K562 (cell line): Measurements from ENCODE around the gene MINDY3. TPM values are rescaled to one million over a fixed set of nuclear protein-coding genes. Genes with fewer than 3 reads are reported as not detected.

Experiments
- ATAC-seq: fragments of 200-7000 bp; cut with Tn5 transposase; 3 replicates; pipeline ENCODE4 v1.9.1; 2020; ENCODE audit warnings: moderate library complexity
- BruUV-seq: library from RNA; stranded (reverse); fragments of 400-500 nt; replicated peaks from 2 replicates; lab custom pipeline; 2021; lab: Mats Ljungman, UMichigan
- CTCF ChIA-PET: fragments of 300-600 bp; formaldehyde crosslinking; extraction: SDS; loops from one replicate; lab custom pipeline; 2021; ENCODE audit warnings: low intra/inter-chr PET ratio; lab: Yijun Ruan, JAX
- POLR2A ChIA-PET: fragments of 300-600, 350-650 bp; sonication (Branson Sonifier 250); formaldehyde crosslinking; extraction: SDS; loops from one replicate; lab custom pipeline; 2021; ENCODE audit warnings: antibody characterized with exemption, inconsistent platforms; lab: Yijun Ruan, JAX
- DNase-seq, 4 experiments: peaks; one replicate each; pipeline versions ENCODE4 v3.0.0 to v3.0.0-alpha.2; 2011 to 2018; ENCODE audit warnings: low spot score in 3 of 4, mixed read lengths in 3 of 4; ENCODE audit errors: extremely low read depth in 1 of 4
- FAIRE-seq: peaks from 2 replicates; lab custom pipeline; 2011; peaks lifted over from hg19 to GRCh38; lab: Jason Lieb, UNC
- H2AFZ ChIP-seq: 2 replicates; pipeline ENCODE4 v1.6.0; 2011; ENCODE audit warnings: low read depth, low read length, control low read depth, inconsistent platforms
- H3K27ac ChIP-seq: fragments of 200-600 bp; 3 replicates; pipeline ENCODE4 v1.8.0; 2011; ENCODE audit warnings: low read depth, mild to moderate bottlenecking, control low read depth, inconsistent platforms, low read length, moderate library complexity, mixed read lengths; ENCODE audit errors: extremely low read depth
- H3K27me3 ChIP-seq, 2 experiments: fragments of 300-600 bp in 1 of 2; 2 replicates in 1 of 2; 3 replicates in 1 of 2; pipeline versions ENCODE4 v1.6.0 to v1.8.0; 2011; ENCODE audit warnings: inconsistent platforms in 2 of 2, low read length in 2 of 2, mild to moderate bottlenecking in 1 of 2, mixed read lengths in 1 of 2, moderate library complexity in 1 of 2; ENCODE audit not compliant: control insufficient read depth in 2 of 2, insufficient read depth in 2 of 2
- H3K36me3 ChIP-seq: fragments of 300-600 bp; 3 replicates; pipeline ENCODE4 v1.8.0; 2011; ENCODE audit warnings: mild to moderate bottlenecking, low read length, inconsistent platforms; ENCODE audit not compliant: control insufficient read depth, insufficient read depth
- H3K4me1 ChIP-seq, 2 experiments: fragments of 200-600 bp in 1 of 2; replicated peaks in 1 of 2; 2 replicates in 1 of 2; 3 replicates in 1 of 2; pipeline versions ENCODE4 v1.5.1 to v1.8.0; 2011; ENCODE audit warnings: inconsistent platforms in 2 of 2, low read length in 2 of 2, mild to moderate bottlenecking in 1 of 2, mixed read lengths in 1 of 2, moderate library complexity in 1 of 2; ENCODE audit not compliant: control insufficient read depth in 2 of 2, insufficient read depth in 2 of 2
- H3K4me2 ChIP-seq: 2 replicates; pipeline ENCODE4 v1.6.1; 2011; ENCODE audit warnings: low read length, control low read depth, inconsistent platforms, mixed read lengths; ENCODE audit not compliant: insufficient read depth
- H3K4me3 ChIP-seq: fragments of 200-600 bp; sonication (generic), shearing (Covaris generic); 2 replicates; pipeline ENCODE4 v1.5.1; 2016; ENCODE audit warnings: control low read depth, inconsistent platforms
- H3K79me2 ChIP-seq: fragments of 200-600 bp; 3 replicates; pipeline ENCODE4 v1.8.0; 2011; ENCODE audit warnings: low read length, inconsistent platforms; ENCODE audit not compliant: control insufficient read depth, insufficient read depth
- H3K9ac ChIP-seq, 2 experiments: 2 replicates each; pipeline versions ENCODE4 v1.6.0 to v1.6.1; 2011; ENCODE audit warnings: low read depth in 2 of 2, low read length in 2 of 2, control low read depth in 1 of 2, inconsistent platforms in 1 of 2, mild to moderate bottlenecking in 1 of 2, mixed read lengths in 1 of 2; ENCODE audit not compliant: insufficient read depth in 1 of 2
- H3K9me1 ChIP-seq: one replicate; pipeline ENCODE4 v1.6.0; 2011; ENCODE audit warnings: inconsistent platforms, mild to moderate bottlenecking, low read length, moderate library complexity; ENCODE audit not compliant: control insufficient read depth, insufficient read depth
- H3K9me3 ChIP-seq: replicated peaks from 2 replicates; pipeline ENCODE4 v1.5.1; 2011; ENCODE audit warnings: low read depth, low read length, inconsistent platforms; ENCODE audit not compliant: control insufficient read depth, insufficient read depth
- H4K20me1 ChIP-seq: replicated peaks from 2 replicates; pipeline ENCODE4 v1.6.1; 2011; ENCODE audit warnings: low read length, inconsistent platforms, mixed read lengths; ENCODE audit not compliant: control insufficient read depth, insufficient read depth
- ARHGAP35 ChIP-seq: fragments of 450-650 bp; IDR thresholded peaks from 2 replicates; pipeline ENCODE4 v1.6.1; 2018; ENCODE audit not compliant: partially characterized antibody
- BMI1 ChIP-seq: fragments of 150-350 bp; IDR thresholded peaks from 2 replicates; pipeline ENCODE4 v1.6.1; 2014; ENCODE audit warnings: low read length
- CHCHD3 ChIP-seq: fragments of 250-450 bp; sonication (Bioruptor Pico); IDR thresholded peaks from 2 replicates; pipeline ENCODE4 v2.1.2; 2022; ENCODE audit warnings: mild to moderate bottlenecking
- EHMT2 ChIP-seq: fragments of 450-650 bp; IDR thresholded peaks from 2 replicates; pipeline ENCODE4 v1.6.1; 2018; ENCODE audit warnings: antibody characterized with exemption
- FUS ChIP-seq: fragments of 200-400 bp; formaldehyde crosslinking; optimal IDR thresholded peaks from 2 replicates; pipeline ENCODE3; 2017; ENCODE audit warnings: low read depth, low read length
- JUND ChIP-seq, 2 experiments: IDR thresholded peaks; 2 replicates in 1 of 2; 3 replicates in 1 of 2; pipeline ENCODE4 v1.6.1; 2011; ENCODE audit warnings: borderline replicate concordance in 2 of 2, low read depth in 2 of 2, low read length in 2 of 2, improper control_type of control experiment in 1 of 2, missing biosample characterization in 1 of 2, missing genetic modification characterization in 1 of 2, missing genetic modification reagents in 1 of 2
- MAFK ChIP-seq: IDR thresholded peaks from 2 replicates; pipeline ENCODE4 v1.6.1; 2011; ENCODE audit warnings: low read length, improper control_type of control experiment
- NR2C2 ChIP-seq, 2 experiments: fragments of 200-800 bp in 1 of 2; sonication (Bioruptor generic) in 1 of 2; sonication (generic) in 1 of 2; formaldehyde crosslinking in 1 of 2; IDR thresholded peaks; 2 replicates each; pipeline versions ENCODE4 v1.6.1 to v1.8.0; 2016 to 2022; ENCODE audit warnings: mild to moderate bottlenecking in 1 of 2, missing compliant biosample characterization in 1 of 2, missing genetic modification characterization in 1 of 2, missing genetic modification reagents in 1 of 2
- POLR2AphosphoS2 ChIP-seq: IDR thresholded peaks from 2 replicates; pipeline ENCODE4 v1.6.1; 2012; ENCODE audit warnings: low read length, improper control_type of control experiment
- RBM22 ChIP-seq: fragments of 200-400 bp; formaldehyde crosslinking; IDR thresholded peaks from 2 replicates; pipeline ENCODE4 v1.6.1; 2018; ENCODE audit warnings: low read length, low read depth; ENCODE audit not compliant: poor library complexity, severe bottlenecking
- SMAD1 ChIP-seq: fragments of 150-350 bp; IDR thresholded peaks from 2 replicates; pipeline ENCODE4 v1.6.1; 2014; ENCODE audit warnings: low read length, low read depth; ENCODE audit not compliant: partially characterized antibody
- SREBF1 ChIP-seq: fragments of 150-350 bp; IDR thresholded peaks from 2 replicates; pipeline ENCODE4 v1.6.1; 2014; ENCODE audit warnings: antibody characterized with exemption, low read depth, low read length, borderline replicate concordance
- XRCC3 ChIP-seq: fragments of 450-650 bp; IDR thresholded peaks from 2 replicates; pipeline ENCODE4 v1.6.1; 2017; ENCODE audit warnings: mild to moderate bottlenecking, moderate library complexity
- ZBED1 ChIP-seq: IDR thresholded peaks from 2 replicates; pipeline ENCODE4 v1.6.1; 2014
- ZNF445 ChIP-seq: fragments of 250-450 bp; sonication (Bioruptor Pico); IDR thresholded peaks from 2 replicates; pipeline ENCODE4 v1.4.0; 2020; ENCODE audit warnings: low read depth, mild to moderate bottlenecking, moderate library complexity
- WGBS: fragments of 100-300 bp; shearing (Covaris generic); methylation state at CpG from one replicate; pipeline ENCODE4 v1.1.6; 2016; ENCODE audit warnings: low coverage, mixed read lengths; ENCODE audit not compliant: insufficient coverage; ENCODE audit errors: missing lambda C conversion rate; 5-methylcytosine and 5-hydroxymethylcytosine counted together
- in situ Hi-C: fragments of 300-500 bp; cut with MboI; formaldehyde crosslinking; loops from 4 replicates; pipeline ENCODE4 v1.15.0; 2018; ENCODE audit warnings: inconsistent platforms, mixed read lengths
- intact Hi-C: fragments of 100-400 bp; cut with micrococcal nuclease; formaldehyde crosslinking; loops from 2 replicates; pipeline ENCODE4 v1.14.2; 2022
- polyA plus RNA-seq, 8 experiments: library from polyadenylated mRNA; depleted of rRNA in 4 of 8; stranded (reverse) in 5 of 8; unstranded in 3 of 8; fragments of >200 nt; fragmentation: Nextera tagmentation in 2 of 8; fragmentation: Illumina TruSeq in 1 of 8; extraction: Ambion mirVana in 2 of 8; extraction: Trizol in 1 of 8; gene quantifications; 2 replicates each; pipeline versions ENCODE4 v1.2.1 to v1.2.3, GENCODE V29; 2011 to 2014; ENCODE audit warnings: inconsistent platforms in 1 of 8, missing spikeins in 1 of 8
- total RNA-seq, 7 experiments: library from RNA; depleted of rRNA in 6 of 7; stranded (reverse); fragments of >200 nt in 6 of 7; fragmentation: Illumina TruSeq in 2 of 7; extraction: Trizol in 2 of 7; gene quantifications; 2 replicates each; pipeline versions ENCODE4 v1.2.1 to v1.2.3, GENCODE V29; 2011 to 2021; ENCODE audit warnings: low replicate concordance in 1 of 7
- TF ChIP-seq, protein P1 (sequence below): fragments of 200-800 bp; sonication (Bioruptor generic); IDR thresholded peaks from 2 replicates; pipeline ENCODE4 v1.6.1; 2017; ENCODE audit warnings: missing genetic modification characterization, missing compliant biosample characterization
- TF ChIP-seq, protein P2 (sequence below), 3 experiments: IDR thresholded peaks in 2 of 3; conservative IDR thresholded peaks in 1 of 3; 2 replicates each; pipeline ENCODE4 v1.5.1; 2011 to 2012; ENCODE audit warnings: low read length in 3 of 3, mild to moderate bottlenecking in 3 of 3, control low read depth in 2 of 3, improper control_type of control experiment in 1 of 3, inconsistent platforms in 1 of 3, low read depth in 1 of 3, mixed read lengths in 1 of 3, moderate library complexity in 1 of 3; ENCODE audit not compliant: insufficient read depth in 2 of 3

Gene MINDY3
- total and polyA plus RNA-seq, 9 of the 15 experiments (the other 6 are each of a cell fraction or from before 2014, with no cell fraction given), result 14.0 to 35.9 (median 23.6) TPM

DNA sequence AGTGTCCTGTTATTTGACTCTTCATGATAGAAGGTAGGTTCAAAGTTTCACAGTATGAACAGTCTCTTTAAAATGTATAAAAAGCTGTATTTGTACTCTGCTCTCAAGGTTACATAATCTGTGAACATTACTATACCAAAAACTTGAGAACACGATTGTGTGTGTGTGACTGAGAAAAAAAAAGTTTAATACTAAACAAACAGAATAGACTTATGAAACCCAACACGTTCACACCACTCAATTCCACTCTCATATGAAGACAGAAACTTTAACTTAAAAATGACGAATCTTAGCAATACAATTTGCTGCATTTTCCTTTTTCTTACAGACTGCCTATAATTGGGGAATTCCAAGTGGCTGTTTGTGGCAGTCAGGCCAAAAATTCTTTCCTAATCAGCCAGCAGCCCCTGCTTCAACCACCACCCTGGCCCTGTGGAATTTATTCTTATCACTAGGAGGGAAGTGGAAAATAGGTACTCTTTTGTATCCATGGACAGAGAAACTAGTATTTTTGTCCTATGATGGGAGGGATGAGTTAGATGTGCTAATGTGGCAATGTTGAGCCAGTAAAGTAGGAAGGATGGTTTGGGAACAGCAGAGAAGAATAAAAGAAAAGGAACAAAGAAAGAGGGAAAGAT, 42.8 kb downstream of the MINDY3 start (continued):
- TF ChIP-seq, protein P1, sequence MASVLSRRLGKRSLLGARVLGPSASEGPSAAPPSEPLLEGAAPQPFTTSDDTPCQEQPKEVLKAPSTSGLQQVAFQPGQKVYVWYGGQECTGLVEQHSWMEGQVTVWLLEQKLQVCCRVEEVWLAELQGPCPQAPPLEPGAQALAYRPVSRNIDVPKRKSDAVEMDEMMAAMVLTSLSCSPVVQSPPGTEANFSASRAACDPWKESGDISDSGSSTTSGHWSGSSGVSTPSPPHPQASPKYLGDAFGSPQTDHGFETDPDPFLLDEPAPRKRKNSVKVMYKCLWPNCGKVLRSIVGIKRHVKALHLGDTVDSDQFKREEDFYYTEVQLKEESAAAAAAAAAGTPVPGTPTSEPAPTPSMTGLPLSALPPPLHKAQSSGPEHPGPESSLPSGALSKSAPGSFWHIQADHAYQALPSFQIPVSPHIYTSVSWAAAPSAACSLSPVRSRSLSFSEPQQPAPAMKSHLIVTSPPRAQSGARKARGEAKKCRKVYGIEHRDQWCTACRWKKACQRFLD (CRISPR knock-in tag), result no peak
- TF ChIP-seq RBM22, result no peak
- no peak for TF ChIP-seq MAFK
- TF ChIP-seq EHMT2, result no peak
- TF ChIP-seq ARHGAP35, result no peak
- no peak for TF ChIP-seq SREBF1

DNA sequence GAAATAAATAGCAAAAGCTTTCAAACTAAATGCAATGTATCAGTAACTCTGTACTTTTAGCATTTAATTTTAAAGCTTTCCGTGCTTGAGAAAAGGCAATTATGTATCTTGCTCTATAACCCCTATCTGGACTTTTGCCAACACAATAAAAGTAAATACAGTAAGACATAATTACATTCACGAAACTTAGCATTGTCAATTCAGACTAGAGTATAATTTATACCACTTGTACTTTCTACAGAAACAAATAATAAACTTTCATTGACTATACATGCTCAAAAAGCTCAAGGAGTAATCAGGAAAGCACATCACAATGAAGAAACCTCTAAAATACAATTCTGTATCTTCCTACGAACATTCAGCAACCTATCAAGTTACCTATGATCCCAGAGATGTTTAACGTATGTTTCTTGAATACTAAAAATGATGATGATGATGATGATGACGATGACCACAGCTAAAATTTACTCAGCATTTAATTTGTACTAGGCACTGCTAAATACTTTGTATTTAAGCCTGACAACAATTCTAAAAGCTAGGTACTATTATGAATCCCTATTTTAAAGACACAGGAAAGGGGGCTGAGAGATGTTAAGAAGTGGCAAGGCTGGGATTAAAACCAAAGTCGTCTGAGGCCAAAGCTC, 44.9 kb downstream of the MINDY3 start:
- no peak overlapping the region for H3K4me3 ChIP-seq
- peaks cover 3% of the 10 kb centered on the region; the same call in 1 of the 3 replicates for H3K79me2 ChIP-seq
- ATAC-seq (no peak), FAIRE-seq (no peak), DNase-seq (no peak)
- no peak overlapping the region for H3K4me2 ChIP-seq
- H2AFZ ChIP-seq, result no peak overlapping the region
- no TSS peak for BruUV-seq
- no peak overlapping the region for H3K9ac ChIP-seq
- no peak overlapping the region for H3K27ac ChIP-seq
- intact Hi-C loops, result no loop called here
- 75% methylated on average over 6 of the region's 6 CpGs for WGBS
- ChIA-PET CTCF (no interaction called here), POLR2A (no interaction called here)
- H3K9me3 ChIP-seq, result no peaks in the 10 kb centered on the region
- no peaks in the 10 kb centered on the region for H3K27me3 ChIP-seq
- no peaks in the 10 kb centered on the region for H4K20me1 ChIP-seq
- H3K4me1 ChIP-seq, result peaks cover 0 to 15% of the 10 kb centered on the region in 2 experiments; a peak in 2 of 5 replicates
- peaks cover 37% of the 10 kb centered on the region; the same call in 2 of the 3 replicates for H3K36me3 ChIP-seq
- in situ Hi-C loops, result no loop called here
- H3K9me1 ChIP-seq, result no peaks in the 10 kb centered on the region
- no peak for TF ChIP-seq BMI1
- no peak for TF ChIP-seq CHCHD3 (CRISPR knock-in tag)
- TF ChIP-seq ZNF445 (CRISPR knock-in tag), result no peak
- TF ChIP-seq FUS, result no peak
- TF ChIP-seq NR2C2 (CRISPR knock-in tag; IDR thresholded peaks at IDR 0.05), result no peak
- TF ChIP-seq NR2C2 (tag; IDR thresholded peaks at IDR 0.05), result no peak
- no peak for TF ChIP-seq XRCC3
- no peak for TF ChIP-seq SMAD1
- no peak for TF ChIP-seq JUND (IDR thresholded peaks at IDR 0.05; ENCODE audit: borderline replicate concordance, low read depth, low read length)
- TF ChIP-seq JUND (tag; IDR thresholded peaks at IDR 0.05; ENCODE audit: borderline replicate concordance, low read depth, low read length), result no peak
- TF ChIP-seq, protein P2, sequence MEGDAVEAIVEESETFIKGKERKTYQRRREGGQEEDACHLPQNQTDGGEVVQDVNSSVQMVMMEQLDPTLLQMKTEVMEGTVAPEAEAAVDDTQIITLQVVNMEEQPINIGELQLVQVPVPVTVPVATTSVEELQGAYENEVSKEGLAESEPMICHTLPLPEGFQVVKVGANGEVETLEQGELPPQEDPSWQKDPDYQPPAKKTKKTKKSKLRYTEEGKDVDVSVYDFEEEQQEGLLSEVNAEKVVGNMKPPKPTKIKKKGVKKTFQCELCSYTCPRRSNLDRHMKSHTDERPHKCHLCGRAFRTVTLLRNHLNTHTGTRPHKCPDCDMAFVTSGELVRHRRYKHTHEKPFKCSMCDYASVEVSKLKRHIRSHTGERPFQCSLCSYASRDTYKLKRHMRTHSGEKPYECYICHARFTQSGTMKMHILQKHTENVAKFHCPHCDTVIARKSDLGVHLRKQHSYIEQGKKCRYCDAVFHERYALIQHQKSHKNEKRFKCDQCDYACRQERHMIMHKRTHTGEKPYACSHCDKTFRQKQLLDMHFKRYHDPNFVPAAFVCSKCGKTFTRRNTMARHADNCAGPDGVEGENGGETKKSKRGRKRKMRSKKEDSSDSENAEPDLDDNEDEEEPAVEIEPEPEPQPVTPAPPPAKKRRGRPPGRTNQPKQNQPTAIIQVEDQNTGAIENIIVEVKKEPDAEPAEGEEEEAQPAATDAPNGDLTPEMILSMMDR (IDR thresholded peaks at IDR 0.05 in 2 of 3, conservative IDR thresholded peaks at IDR 0.05 in 1 of 3; ENCODE audit: insufficient read depth in 2 of 3, low read depth in 1 of 3, low read length in 3 of 3), result no peak
- no peak for TF ChIP-seq ZBED1
- TF ChIP-seq POLR2AphosphoS2, result no peak
